ENCODE results near the gene TSPAN19.

GRCh38 chr12:85072826-85073225 lies 36.7 kb upstream of the TSPAN19 start:
- TF ChIP-seq SIN3A (IDR thresholded peaks at IDR 0.05; ENCODE audit: borderline replicate concordance, insufficient read depth, low read depth, low read length), result no peak
- no peak for TF ChIP-seq CTCF (IDR thresholded peaks at IDR 0.05)
- TF ChIP-seq REST (IDR thresholded peaks at IDR 0.05; ENCODE audit: insufficient read depth in 1 of 2, low read depth in 2 of 2, low read length in 1 of 2), result no peak
- no peak for TF ChIP-seq POLR2AphosphoS5 (IDR thresholded peaks at IDR 0.05; ENCODE audit: low read depth, low read length)
- no peak for TF ChIP-seq TCF7L2 (IDR thresholded peaks at IDR 0.05; ENCODE audit: low read depth, low read length)

Data from Panc1 (cell line).